ENCODE data around the gene SLC19A1.

The SLC19A1 gene

GRCh38 chr21:45456584-45457160 lies 85.6 kb downstream of the SLC19A1 start:
- no peak for DNase-seq
- in situ Hi-C loops (cut with HindIII; ENCODE audit: low pct_ligation_motif_present, low pct_unique_long_range_greater_than_20kb, low sequenced_read_pairs), result no loop called here

- no peak for DNase-seq
- in situ Hi-C loops (cut with HindIII; ENCODE audit: low pct_ligation_motif_present, low pct_unique_long_range_greater_than_20kb, low sequenced_read_pairs), result no loop called here
Measured at GRCh38 chr21:45455674-45456583, 86.3 kb downstream of the SLC19A1 start.

DNA sequence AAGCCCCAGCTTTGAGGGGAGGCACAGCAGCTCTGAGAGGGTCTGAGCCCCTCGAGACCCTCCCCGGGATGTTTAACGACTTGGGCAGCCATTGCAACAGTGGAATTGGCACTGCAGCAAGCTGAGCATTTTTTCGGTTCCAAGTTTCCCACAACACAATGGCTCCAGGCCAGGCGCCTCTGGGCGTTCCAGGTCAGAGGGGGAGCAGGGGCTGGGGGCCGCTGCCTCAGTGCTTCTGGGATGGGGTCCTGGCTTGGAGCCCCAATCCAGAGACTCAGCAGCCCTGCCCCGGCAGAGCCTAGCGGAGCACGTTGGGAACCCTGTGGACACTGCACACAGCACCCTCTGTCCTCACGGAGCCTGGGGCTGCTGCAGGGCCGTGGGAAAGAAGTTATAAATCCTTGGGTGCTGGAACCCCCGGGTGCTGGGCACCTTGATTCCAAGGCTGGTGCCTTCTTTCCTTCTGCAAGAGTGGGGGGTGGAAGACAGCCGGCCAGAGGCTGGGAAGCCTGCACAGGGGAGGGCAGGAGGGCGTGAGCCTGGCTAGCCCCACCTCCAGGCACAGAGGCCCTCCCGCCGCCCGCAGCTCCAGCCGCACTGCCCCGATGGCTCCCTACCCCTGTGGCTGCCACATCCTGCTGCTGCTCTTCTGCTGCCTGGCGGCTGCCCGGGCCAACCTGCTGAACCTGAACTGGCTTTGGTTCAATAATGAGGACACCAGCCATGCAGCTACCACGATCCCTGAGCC lies 87.1 kb downstream of the SLC19A1 start:
- DNase-seq, result no peak
- in situ Hi-C loops (cut with HindIII; ENCODE audit: low pct_ligation_motif_present, low pct_unique_long_range_greater_than_20kb, low sequenced_read_pairs), result no loop called here

DNA sequence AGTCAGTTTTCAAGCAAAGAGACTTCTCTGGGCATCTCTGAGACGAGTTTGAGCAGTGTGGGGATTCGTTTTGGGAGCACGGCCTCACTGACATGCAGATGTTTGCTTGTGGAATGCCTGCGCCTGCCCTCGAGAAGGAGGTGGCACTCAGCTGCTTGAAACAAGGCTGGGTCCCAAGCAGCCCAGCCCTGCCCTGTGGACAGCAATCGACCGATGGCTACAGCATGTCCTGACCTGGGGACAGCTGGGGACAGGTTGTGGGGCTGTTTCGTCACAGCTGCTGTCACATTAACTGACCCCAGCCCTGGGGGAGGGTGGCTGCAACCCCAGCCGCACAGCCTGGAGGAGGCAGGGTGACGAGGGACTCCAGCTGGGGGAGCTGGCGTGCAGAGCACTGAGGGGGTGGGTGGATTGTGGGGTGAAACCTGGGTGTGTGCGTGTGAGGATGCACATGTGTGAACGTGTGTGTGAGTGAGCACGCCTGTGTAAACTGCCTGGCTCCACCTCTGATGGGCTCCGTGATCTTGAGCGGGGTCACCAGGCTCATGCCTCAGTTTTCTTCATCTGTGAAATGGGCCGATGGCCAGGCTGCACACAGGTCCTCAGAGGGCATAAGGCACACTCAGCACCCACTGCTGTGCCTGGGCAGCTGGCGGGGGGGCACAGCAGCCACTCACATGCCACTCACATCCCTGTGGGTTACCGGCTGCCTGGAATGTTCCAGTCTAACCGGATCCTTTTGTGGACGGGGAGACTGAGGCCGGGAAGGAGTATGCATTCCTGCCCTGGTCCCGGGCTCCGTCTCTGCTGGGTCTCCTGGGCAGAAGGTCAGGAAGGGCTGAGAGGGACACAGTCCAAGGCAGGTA lies 87.9 kb downstream of the SLC19A1 start:
- in situ Hi-C loops (cut with HindIII; ENCODE audit: low pct_ligation_motif_present, low pct_unique_long_range_greater_than_20kb, low sequenced_read_pairs), result no loop called here
- no peak for DNase-seq

DNA sequence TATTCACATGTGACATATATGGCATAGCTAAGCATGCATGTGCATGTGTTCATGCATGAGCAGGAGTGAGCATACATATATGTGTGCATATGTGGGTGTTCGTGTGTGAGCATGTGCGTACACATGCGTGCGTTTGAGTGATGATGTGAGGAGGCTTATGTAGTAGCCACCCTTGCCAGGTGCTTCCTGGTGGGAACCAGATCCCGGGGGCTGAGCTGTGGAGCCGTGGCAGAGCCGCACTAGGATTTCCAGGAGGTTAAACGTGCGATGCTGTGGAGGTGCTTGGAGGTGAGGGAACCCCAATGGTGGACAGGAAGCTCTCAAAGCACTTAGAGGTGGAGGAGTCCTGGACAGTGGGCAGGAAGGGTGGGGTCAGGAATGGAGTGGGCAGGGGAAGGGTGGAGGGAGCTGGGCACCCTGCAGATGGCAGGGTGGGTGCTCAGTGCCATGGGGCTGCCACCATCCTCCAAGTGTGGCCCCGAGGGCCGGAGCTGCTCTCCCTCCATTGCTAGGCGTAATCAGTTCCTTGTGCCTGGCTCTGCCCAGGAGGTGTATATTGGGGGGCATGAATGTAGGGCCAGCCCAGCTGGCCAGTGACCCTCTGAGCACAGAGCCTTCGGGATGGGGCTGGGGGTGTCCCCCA lies 88.8 kb downstream of the SLC19A1 start:
- in situ Hi-C loops (cut with HindIII; ENCODE audit: low pct_ligation_motif_present, low pct_unique_long_range_greater_than_20kb, low sequenced_read_pairs), result no loop called here
- DNase-seq, result no peak

- in situ Hi-C loops (cut with HindIII; ENCODE audit: low pct_ligation_motif_present, low pct_unique_long_range_greater_than_20kb, low sequenced_read_pairs), result no loop called here
- DNase-seq, result no peak
Measured at GRCh38 chr21:45452696-45453307, 89.4 kb downstream of the SLC19A1 start.

DNA sequence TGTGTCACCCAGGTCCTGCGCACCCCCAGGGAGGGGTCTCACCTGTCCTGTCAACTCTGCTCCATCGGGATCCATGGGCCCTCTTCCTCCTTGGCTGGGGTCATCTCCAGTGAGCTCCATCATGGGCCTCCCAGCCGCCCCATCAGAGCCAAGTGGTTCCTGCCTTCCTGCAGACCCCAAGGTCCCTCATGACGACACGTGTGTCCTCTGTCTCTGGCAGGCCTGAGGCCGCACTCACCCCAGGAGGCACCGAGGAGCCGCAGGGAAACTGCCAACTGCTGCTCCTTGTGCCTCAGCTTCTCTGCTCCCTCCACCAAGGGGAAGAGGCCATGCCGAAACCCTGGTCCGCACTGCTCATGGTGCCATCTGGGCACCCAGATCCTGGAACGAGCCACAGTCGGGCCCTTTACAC lies 90.5 kb downstream of the SLC19A1 start:
- in situ Hi-C loops (cut with HindIII; ENCODE audit: low pct_ligation_motif_present, low pct_unique_long_range_greater_than_20kb, low sequenced_read_pairs), result no loop called here
- DNase-seq, result no peak

- DNase-seq, result no peak
- in situ Hi-C loops (cut with HindIII; ENCODE audit: low pct_ligation_motif_present, low pct_unique_long_range_greater_than_20kb, low sequenced_read_pairs), result no loop called here
Measured at GRCh38 chr21:45451091-45451740, 91.0 kb downstream of the SLC19A1 start.

DNA sequence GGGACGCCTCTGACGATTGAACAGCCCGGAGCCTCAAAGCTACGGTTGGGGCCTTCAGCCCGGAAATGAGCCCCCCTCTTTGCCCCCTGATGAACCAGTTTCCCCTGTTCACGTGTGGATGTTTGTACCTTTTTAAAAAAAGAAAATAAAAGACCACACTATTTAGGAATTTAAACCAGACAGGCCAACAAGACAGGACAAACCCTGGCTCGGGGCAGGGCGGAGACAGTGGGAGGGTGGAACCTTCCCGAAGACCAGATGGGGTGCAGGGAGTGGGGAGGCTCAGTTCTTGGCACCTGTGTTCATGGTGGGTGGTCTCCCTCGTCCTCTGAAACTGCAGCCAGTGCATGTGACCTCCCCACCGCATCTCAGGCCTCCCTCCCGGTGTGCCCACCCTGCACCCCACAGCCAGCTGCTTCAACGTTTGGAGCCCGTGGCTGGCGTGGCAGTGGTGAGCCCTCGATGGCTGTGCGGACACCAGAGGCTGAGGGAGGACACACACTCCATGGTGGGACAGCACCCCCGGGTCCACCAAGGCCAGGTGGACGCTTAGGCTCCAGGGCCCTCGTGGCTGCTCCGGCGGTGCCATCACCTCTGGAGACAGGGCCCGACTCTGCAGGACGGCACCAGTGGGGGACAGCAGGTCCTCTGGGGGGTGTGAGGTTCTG lies 91.7 kb downstream of the SLC19A1 start:
- DNase-seq, result no peak
- in situ Hi-C loops (cut with HindIII; ENCODE audit: low pct_ligation_motif_present, low pct_unique_long_range_greater_than_20kb, low sequenced_read_pairs), result no loop called here

DNA sequence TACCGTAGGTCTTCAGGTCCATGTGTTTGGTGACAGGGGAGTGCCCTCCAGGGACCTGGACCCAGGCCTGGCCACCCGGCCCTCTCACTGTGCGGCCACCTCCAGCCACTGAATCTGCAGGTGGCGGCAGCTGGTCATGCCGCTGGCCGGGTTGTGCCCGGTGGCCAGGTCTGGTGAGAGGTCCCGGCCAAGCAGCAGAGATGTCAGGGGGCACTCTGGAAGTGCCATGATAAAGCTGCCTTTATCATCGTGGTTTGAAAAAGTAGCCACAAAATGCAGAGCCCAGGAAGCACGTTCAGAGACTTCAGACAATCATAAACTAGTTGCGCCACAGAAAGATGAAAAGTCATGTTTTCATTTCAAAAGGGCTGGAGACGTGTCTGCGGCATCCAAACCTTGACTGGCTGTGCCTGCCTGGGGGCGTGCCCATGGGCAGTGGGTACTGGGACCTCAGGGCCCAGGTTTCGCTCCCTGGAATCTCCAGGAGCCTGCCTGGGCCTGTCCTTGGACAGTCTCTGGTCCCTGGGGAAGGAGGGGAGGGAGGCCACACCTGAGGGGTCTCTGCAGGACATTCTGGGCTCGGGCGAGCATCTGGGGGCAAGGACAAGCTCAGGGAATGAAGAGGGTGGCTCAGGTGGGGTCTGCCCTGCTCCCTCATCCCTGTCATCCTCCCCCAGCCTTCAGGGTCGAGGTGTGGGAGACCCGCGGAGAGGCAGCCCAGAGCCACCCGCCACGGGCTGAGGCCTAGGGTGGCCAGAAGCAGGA lies 92.4 kb downstream of the SLC19A1 start:
- no peak for DNase-seq
- in situ Hi-C loops (cut with HindIII; ENCODE audit: low pct_ligation_motif_present, low pct_unique_long_range_greater_than_20kb, low sequenced_read_pairs), result no loop called here

DNA sequence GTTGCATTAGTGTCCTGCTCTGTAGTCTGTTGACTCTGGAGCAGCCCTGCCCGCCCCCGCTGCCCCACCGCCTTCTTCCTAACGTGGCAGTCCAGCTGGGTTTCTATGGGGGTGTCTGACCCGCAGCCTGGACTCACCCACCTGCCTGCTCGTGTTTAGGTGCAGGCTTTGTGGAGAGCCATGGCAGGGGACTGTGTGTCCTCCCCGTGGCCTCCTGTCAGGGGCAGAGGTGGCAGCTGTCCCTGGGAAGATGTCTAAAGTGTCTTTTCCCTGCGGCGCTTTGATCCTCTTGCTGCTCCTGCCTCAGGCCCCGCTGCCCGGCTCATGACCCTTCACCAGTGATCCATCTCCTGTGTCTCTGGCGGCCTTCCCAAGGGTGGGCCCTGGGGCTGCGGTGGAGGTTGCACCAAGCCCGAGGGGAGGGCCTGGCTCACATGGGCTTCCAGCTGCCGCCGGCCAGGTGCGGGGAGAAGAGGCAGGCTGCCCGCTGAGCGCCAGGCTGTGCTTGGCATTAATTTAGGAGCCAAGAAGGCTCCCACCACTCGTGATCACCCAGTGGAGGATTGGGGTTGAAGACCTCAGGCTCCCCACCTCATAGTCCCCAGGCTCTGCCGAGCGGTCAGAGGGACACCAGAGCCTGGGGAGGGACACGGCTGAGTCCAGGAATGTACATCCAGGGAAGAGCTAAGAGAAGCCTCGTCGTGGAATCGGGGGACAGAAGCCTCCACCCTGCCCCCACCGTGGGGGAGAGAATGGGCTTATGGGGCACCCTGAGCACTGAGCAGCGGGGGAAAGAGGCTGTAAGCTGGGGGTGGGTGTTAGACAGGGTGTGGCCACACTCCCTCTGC lies 93.2 kb downstream of the SLC19A1 start:
- in situ Hi-C loops (cut with HindIII; ENCODE audit: low pct_ligation_motif_present, low pct_unique_long_range_greater_than_20kb, low sequenced_read_pairs), result no loop called here

GRCh38 chr21:45448283-45448809 lies 93.9 kb downstream of the SLC19A1 start:
- DNase-seq, result no peak
- in situ Hi-C loops (cut with HindIII; ENCODE audit: low pct_ligation_motif_present, low pct_unique_long_range_greater_than_20kb, low sequenced_read_pairs), result no loop called here

More for the DNA sequence above, 93.2 kb downstream of the SLC19A1 start:
- DNase-seq, result no peak

Data from ACHN (cell line).